Activated naive CD4-positive, alpha-beta T cell treated with Interleukin-2 at 50 U/mL for 16 hours (primary cell): Measurements from ENCODE around the gene RIN3.
A peak's percentile ranks its signal among the peaks of the same experiment; 100 is the strongest.

ENCODE experiments used
- DNase-seq: peaks from one replicate; pipeline ENCODE4 v3.0.0-alpha.2; 2020

The RIN3 gene

GRCh38 chr14:92512807-92513203, 776 bp upstream of the RIN3 start:
- DNase-seq = no peak

- DNase-seq = peak; percentile 35
These were observed 624 bp downstream of the RIN3 start for GRCh38 chr14:92513966-92514843.

DNA sequence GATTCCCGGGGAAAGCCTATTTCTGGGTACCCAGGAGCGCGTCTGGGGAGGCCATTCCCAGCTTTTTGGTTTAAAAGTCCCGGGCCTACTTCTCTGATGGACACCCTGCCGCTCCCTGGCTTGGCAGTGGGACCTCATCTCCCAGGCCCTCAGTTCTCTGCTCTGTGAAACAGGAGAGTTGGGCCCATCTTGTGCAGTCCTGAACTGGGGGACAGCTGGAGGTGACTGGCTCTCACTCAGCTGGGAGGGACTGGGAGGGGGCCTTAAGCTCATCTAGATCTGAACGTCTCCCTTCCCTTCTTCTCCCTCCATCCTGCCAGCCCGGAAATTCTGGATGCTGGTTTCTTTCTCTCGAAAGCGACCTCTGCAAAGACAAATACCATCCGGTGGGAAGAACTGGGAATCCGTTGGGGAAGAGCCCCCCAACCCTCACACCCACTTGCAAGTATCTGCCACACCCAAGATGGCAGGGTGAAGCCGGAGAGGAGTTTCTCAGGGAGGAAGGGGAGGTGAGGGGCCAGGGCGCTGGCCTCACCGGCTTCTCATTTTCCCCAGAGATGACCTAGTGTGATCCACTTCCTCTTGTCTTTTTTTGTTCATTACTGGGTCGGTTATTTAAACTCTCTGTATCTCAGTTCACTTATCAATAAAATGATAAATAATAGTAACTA, 1.4 kb downstream of the RIN3 start:
- DNase-seq = no peak

DNA sequence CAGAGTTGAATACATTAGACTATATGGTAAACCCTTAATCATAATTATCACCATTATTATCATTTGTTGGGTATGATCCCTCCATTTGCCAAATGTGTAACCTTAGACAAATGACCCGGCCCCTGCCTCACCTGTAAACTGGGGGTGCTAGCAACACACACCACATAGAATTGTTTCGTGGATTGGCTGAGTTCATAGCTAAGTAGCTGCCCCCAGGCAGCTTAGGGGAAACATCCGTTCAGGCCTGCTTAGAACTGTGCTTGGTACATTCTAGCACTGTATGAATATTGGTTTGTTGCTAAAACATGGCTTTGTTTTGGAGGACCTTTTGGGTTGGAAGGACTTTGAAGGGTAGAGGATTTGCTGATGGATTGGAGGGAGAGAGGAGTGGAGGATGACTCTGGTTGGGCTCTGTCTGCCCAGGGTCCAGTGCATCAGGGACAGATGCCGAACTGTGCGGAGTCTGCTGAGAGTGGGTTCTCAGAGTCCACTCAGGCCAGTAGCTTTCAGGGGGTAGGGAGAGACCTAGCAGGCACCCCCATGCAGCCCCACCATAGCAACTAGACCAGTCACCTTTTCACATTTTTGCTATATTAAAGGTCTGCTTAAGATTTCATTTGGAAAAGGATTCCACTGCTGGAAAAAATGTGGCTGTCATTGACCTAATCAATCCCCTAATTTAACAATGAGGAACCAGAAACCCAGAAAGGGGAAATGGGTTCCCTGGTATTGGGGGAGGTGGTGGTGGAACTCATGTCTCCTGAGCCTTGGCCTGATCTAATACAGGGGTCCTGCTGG, 2.2 kb downstream of the RIN3 start:
- DNase-seq = no peak

DNA sequence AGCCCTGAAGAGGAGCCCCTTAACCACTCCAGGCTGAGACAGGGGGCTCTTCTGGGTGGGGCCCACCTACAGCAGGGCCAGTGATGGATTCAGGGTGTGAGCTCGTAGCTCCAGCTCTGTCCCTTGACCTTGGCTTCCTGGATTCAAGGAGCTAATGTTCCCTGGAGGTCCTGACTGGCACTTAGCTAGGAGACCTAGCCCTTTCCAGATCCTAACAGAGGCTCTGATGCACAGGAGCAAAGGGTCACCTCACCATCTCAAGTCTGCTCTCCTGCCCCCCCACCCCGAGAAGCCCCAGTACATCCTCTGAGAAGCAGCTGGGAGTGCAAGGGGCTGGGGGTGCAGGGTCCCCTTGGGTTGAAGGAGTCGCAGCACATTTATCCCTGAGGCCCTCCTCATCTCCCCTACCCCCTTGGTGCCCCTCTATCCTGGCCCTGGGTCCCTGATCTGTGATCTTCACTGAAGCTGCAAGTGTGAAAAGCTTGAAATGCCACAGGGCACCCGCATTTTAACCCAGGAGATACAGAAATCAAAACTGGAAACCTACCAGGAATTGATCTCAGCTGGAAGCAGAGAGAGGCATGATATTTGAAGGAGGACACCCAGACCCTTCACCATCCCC, 2.9 kb downstream of the RIN3 start:
- DNase-seq = no peak

DNA sequence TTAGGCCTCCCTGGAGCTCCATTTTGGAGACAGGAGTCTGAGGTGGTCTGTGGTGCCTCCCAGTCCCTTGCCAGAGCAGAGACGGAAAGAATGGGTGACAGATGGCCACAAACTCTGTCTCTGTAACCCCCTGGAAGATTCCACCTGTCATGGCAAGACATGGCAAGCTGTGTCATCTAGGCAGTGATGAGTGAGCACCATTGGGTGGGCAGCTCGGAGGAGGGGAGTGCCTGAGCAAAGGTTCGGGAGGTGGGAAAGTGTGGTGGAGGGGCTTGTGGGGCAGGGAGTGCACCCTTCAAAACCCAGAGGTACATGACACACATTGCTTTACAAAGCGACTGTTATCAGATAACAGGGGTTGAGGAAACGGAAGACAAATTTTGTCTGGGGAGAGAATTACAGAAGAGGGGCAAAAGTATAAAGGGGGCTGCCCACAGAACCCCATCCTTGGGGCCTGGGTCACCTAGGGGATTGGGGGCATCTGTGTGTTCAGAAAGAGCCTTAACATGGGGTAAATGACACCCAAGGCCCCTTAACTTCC, 3.5 kb downstream of the RIN3 start:
- DNase-seq = no peak

DNA sequence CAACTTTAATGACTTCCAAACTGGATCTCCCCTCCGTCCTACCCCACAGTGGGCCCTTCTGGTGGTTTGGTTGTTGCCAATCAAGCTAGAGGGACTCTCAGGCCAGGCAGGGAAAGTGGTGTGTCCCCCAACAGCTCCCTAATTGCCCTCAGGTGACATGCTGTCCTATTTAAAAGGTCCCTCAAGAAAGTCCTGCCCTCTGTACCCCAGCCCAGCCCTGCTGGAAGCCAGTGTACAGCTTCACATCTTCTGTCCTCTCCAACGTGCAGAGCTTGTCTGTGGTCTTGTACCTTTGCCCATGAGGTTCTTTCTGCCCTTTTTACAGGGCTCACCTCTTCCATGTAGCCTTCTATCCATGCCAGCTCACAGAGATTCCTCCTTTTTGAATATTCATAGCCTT, 4.2 kb downstream of the RIN3 start:
- DNase-seq = no peak

GRCh38 chr14:92519246-92520101, 5.9 kb downstream of the RIN3 start:
- DNase-seq = no peak

- DNase-seq = no peak
These were observed 6.8 kb downstream of the RIN3 start for GRCh38 chr14:92520102-92521057.

- no peak for DNase-seq
These were observed 7.5 kb downstream of the RIN3 start for GRCh38 chr14:92521058-92521415.

DNA sequence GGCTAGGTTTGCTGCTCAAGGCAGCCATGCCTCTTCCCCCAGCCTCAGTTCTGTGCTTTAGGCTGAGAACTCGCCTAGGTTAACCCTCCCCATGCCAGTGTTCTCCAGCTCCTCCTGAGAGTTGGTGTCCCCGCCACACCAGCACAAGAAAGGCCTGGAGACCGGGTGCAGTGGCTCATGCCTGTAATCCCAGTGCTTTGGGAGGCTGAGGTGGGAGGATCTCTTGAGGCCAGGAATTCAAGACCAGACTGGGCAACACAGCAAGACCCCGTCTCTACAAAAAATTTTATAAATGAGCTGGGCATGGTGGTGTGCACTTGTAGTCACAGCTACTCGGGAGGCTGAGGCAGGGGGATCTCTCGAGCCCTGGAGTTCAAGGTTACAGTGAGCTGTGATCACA, 10.2 kb downstream of the RIN3 start:
- no peak for DNase-seq

DNA sequence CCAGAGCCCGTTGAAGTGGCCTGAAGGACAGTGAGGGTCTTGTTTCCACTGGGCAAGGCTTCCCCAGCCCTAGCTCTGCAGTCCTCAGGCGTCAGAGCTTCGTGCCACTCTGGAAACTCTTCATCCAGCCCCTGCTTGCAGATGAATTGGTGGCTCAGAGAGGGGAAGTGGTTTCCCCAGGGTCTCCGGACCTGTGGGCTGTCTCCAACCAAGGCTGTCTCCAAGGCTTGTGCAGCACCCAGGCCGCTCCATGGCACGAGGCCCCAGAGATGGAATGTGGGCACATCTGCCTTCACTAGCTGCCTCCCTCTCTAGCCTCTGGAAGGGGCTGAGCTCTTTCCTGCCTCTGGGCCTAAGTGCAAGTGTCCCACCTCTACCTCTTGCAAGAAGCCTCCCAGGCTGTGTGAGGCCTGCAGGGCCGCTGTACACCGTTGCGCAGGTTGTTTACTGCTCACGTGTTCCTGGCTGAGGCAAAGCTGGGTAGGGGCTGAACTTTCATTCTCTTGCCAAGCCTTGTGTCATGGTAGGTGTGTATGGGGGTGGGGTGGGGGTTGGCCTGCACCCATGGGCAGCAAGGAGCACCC, 11.1 kb downstream of the RIN3 start:
- DNase-seq = no peak

- no peak for DNase-seq
These were observed 11.9 kb downstream of the RIN3 start for GRCh38 chr14:92525322-92526095.

DNA sequence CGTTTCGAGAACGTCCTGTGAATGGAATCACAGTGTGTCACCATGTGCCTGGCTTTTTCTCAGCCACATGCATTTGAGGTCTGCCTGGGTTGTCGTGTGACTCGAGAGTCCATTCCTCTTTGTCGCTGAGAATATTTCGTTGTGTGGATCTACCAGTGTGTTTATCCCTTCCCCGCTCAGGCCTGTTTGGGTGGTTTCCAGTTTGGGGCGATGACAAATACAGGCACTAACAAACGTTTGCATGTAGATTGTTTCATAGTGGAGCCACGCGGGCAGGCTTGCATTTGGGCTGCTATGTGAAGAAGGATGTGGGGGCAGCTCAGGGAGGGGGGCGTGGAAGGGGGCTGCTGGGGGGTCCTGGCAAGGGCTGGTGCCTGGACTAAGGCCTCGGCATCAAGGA, 14.1 kb downstream of the RIN3 start:
- DNase-seq = no peak

- no peak for DNase-seq
These were observed 15.0 kb downstream of the RIN3 start for GRCh38 chr14:92528486-92529100.

GRCh38 chr14:92529903-92530302, 16.3 kb downstream of the RIN3 start:
- no peak for DNase-seq

- DNase-seq = peak; percentile 35
These were observed 17.7 kb downstream of the RIN3 start for GRCh38 chr14:92531106-92531873.

DNA sequence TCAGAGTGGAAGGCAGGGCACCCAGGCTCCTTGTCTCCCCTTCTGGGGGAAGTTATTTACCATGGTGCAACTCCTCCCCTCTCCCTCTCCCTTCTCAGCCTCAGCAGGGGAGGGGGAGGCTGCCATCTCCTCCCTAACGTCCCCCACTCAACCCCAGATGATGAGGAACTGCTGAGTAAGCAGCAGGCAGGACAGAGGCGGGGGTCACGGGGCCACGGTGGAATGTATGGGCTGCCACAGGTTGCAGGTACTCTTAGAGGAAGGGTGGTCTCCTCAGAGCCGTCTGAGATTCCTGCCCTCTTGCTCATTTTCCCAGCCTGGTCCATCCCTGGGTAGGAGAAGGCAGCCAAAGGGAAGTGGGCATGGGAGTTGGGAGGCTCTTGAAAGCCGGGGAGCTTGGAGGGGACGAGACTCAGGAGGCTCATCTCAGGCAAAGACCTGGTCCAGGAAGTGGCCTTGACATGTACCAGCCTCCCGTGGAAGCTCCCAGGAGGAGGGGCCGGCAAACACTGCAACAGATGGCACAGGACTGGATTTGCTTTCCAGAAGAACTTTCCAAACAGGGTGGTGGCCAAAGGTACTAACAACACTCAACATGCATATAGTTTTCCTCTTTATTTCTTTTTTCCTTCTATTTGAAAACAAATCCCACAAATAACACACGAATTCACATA, 19.0 kb downstream of the RIN3 start:
- DNase-seq = no peak
